ENCODE results near the gene APC2. TPM values are rescaled to one million over a fixed set of nuclear protein-coding genes. Genes with fewer than 3 reads are reported as not detected.

Gene APC2
- total RNA-seq, 1 donor from 2014 or later = 1.3 TPM

DNA sequence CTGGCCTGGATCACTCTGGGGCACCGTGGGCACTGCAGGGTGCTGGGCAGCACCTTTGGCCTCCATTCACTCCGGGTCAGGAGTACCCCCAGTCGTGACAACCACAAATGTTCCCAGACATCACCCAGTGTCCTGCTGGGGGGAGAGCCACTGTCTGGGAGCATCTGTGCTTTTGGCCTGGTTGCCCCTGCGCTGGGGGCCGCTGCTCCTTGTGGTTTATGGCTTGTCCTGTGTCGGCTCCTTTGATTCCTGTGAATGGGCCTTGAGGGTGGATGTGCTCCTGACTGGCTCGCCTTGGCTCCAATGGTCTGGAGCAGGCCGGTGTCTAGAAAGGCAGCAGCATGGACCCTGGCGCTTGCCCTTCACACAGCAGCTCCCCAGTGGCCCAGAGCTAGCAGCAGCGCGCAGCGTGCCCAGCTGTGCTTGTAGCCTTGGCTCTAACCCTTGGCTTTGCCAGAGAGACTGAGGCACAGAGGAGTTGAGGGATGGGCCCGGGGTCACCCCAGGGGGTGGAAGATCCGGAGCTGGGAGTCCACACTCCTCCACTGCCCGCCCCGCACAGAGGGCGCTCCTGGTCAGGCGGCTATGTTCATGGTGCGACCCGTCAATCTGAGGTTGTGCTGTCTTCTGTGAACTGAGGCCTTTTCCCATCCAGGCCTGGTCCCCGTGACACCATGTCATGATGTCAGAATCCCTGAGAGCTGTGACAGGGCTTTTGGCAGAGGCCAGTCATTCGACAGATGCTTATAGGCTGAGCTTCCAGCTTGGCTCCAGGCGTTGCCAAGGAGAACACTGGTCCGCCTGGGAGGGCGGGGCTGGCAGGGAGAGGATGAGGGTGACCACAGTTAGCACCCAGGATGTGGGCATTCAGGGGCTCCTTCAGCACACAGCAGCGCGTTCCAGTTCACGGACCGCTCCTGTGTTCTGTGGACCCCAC is 38.4 kb upstream of the APC2 start:
- Mint-ChIP-seq H3K4me1 (peaks cover 47% of the 10 kb centered on the region), H3K9me3 (no peaks in the 10 kb centered on the region), H3K4me3 (peak overlapping the region; percentile 97), H3K36me3 (peaks cover 9% of the 10 kb centered on the region), H3K27me3 (ENCODE audit: insufficient read depth, low read depth) (peaks cover 2% of the 10 kb centered on the region), H3K27ac (no peak overlapping the region)
- Histone ChIP-seq H3K4me2 (no peak overlapping the region), H3K27ac (no peak overlapping the region), H3K27me3 (no peaks in the 10 kb centered on the region), H3K4me1 (peaks cover 23% of the 10 kb centered on the region), H4K20me1 (ENCODE audit: low read depth) (peaks cover 87% of the 10 kb centered on the region), H3K9ac (peak overlapping the region; percentile 11), H3K9me3 (ENCODE audit: low read depth) (no peaks in the 10 kb centered on the region), H3K4me3 (no peak overlapping the region), H3K36me3 (no peaks in the 10 kb centered on the region), H3F3A (ENCODE audit: low read depth) (peaks cover 28% of the 10 kb centered on the region), H2AFZ (replicated peaks) (no peak overlapping the region), H3K79me2 (ENCODE audit: low read depth) (peaks cover 90% of the 10 kb centered on the region)
- TF ChIP-seq EZH2 (IDR thresholded peaks at IDR 0.05) (no peak), EZH2phosphoT487 (IDR thresholded peaks at IDR 0.05) (no peak), CTCF (IDR thresholded peaks at IDR 0.05) (no peak)
- no peak for DNase-seq (ENCODE audit: low spot score)

DNA sequence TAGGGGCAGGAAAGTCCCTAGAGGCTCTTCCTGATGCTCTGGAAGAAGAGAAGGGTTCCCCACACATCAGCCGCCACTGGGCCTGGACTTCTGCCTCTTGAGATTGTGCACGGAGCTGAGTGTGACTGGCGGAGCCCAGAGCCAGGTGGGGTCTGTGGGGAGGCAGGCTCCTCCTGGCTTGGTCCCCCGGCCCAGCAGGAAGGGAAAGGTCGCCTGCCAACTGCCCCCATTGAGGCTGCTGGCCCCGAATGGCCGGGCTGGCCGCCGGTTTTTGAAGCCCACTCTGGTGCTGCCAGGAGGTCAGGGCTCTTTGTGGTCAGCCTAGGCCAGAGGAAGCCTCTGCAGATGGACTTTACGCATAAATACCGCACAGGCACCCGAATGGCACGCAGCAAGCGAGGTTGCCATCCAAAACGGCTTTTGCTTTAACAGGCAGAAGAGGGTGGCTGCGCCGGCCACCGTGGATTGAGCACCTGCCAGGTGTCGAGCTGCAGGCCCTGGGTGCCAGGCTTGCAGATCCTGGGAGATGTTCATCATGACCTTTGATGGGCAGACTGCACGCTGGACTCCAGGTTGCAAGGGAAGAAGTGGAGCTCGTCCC is 37.5 kb upstream of the APC2 start:
- no peak overlapping the region for H3K4me2 ChIP-seq
- H3F3A ChIP-seq (ENCODE audit: low read depth) = peaks cover 24% of the 10 kb centered on the region
- H3K27me3 ChIP-seq = no peaks in the 10 kb centered on the region
- H3K9me3 ChIP-seq (ENCODE audit: low read depth) = no peaks in the 10 kb centered on the region
- H3K4me1 ChIP-seq = peaks cover 23% of the 10 kb centered on the region
- Mint-ChIP-seq H3K27me3 (ENCODE audit: insufficient read depth, low read depth) (peaks cover 2% of the 10 kb centered on the region), H3K9me3 (no peaks in the 10 kb centered on the region), H3K36me3 (peaks cover 12% of the 10 kb centered on the region), H3K4me1 (peaks cover 52% of the 10 kb centered on the region), H3K27ac (no peak overlapping the region), H3K4me3 (no peak overlapping the region)
- H3K27ac ChIP-seq = no peak overlapping the region
- peaks cover 99% of the 10 kb centered on the region for H3K79me2 ChIP-seq (ENCODE audit: low read depth)
- no peak overlapping the region for H2AFZ ChIP-seq (replicated peaks)
- H3K36me3 ChIP-seq = no peaks in the 10 kb centered on the region
- H3K4me3 ChIP-seq = no peak overlapping the region
- H4K20me1 ChIP-seq (ENCODE audit: low read depth) = peaks cover 96% of the 10 kb centered on the region
- TF ChIP-seq EZH2phosphoT487 (IDR thresholded peaks at IDR 0.05) (no peak), EZH2 (IDR thresholded peaks at IDR 0.05) (no peak), CTCF (IDR thresholded peaks at IDR 0.05) (no peak)
- H3K9ac ChIP-seq = no peak overlapping the region
- no peak for DNase-seq (ENCODE audit: low spot score)

DNA sequence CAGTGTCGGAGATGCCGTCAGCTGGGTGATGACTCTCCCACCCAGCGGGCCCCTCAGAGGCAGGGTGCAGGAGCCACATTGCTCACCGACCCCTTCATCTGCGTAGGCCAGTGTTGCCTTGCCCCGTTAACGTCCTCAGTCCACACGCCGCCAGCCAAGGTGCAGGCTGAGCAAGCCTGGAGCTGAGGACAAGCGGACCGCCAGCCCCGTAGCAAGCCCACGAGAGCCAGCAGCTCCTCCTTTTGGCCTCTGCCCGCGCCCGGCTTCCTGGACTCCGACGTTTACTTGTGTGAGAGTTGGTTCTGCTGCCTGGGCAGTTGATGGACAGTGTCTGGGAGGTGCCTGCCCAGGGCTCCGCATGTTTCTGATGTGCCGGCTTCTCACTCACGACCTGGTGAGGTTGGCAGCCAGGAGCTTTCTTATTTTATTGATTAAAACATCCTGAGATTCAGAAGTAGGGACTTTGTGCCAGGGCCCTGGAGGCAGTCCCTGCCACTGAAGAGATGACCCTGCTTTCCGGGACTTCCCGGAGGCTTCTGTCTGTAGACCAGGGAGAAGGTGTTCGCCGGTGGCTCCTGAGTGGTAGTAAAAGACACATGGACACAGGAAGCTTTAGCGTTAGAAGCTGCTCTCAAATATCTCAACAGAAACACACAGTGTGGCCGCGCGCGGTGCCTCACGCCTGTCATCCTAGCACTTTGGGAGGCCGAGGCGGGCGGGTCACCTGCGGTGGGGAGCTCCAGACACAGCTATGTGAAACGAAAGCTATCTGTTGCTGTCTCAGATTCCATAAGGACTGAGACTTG is 36.7 kb upstream of the APC2 start:
- H3K36me3 Mint-ChIP-seq = peaks cover 17% of the 10 kb centered on the region
- H3K27ac Mint-ChIP-seq = no peak overlapping the region
- Histone ChIP-seq H3K27ac (peak overlapping the region; percentile 14), H4K20me1 (ENCODE audit: low read depth) (peaks cover 100% of the 10 kb centered on the region), H3K27me3 (no peaks in the 10 kb centered on the region), H3K4me1 (peaks cover 23% of the 10 kb centered on the region), H3K79me2 (ENCODE audit: low read depth) (peaks cover 100% of the 10 kb centered on the region), H3K4me3 (no peak overlapping the region), H3K9ac (no peak overlapping the region), H3K36me3 (no peaks in the 10 kb centered on the region), H2AFZ (replicated peaks) (no peak overlapping the region), H3K9me3 (ENCODE audit: low read depth) (no peaks in the 10 kb centered on the region), H3K4me2 (no peak overlapping the region), H3F3A (ENCODE audit: low read depth) (peaks cover 24% of the 10 kb centered on the region)
- H3K9me3 Mint-ChIP-seq = no peaks in the 10 kb centered on the region
- no peak overlapping the region for H3K4me3 Mint-ChIP-seq
- H3K27me3 Mint-ChIP-seq (ENCODE audit: insufficient read depth, low read depth) = peaks cover 2% of the 10 kb centered on the region
- no peak for DNase-seq (ENCODE audit: low spot score)
- TF ChIP-seq EZH2 (IDR thresholded peaks at IDR 0.05) (no peak), CTCF (IDR thresholded peaks at IDR 0.05) (no peak), EZH2phosphoT487 (IDR thresholded peaks at IDR 0.05) (no peak)
- H3K4me1 Mint-ChIP-seq = peaks cover 55% of the 10 kb centered on the region
